GM04504 (cell line): Measurements from ENCODE around the gene OVOL3.

Source experiments
- DNase-seq: peaks from one replicate; pipeline ENCODE4 v3.0.0-alpha.2; 2012; ENCODE audit warnings: low read depth

Gene OVOL3

GRCh38 chr19:36100476-36100875 is 10.5 kb upstream of the OVOL3 start:
- no peak for DNase-seq

- no peak for DNase-seq
These were observed 9.2 kb upstream of the OVOL3 start for GRCh38 chr19:36101550-36102327.

- DNase-seq, result no peak
These were observed 7.8 kb upstream of the OVOL3 start for GRCh38 chr19:36103040-36103626.

- no peak for DNase-seq
These were observed 6.9 kb upstream of the OVOL3 start for GRCh38 chr19:36103842-36104552.

GRCh38 chr19:36106441-36106840 is 4.5 kb upstream of the OVOL3 start:
- DNase-seq, result no peak

- DNase-seq, result no peak
These were observed 4.0 kb upstream of the OVOL3 start for GRCh38 chr19:36106991-36107390.

GRCh38 chr19:36108684-36109083 is 2.3 kb upstream of the OVOL3 start:
- DNase-seq, result no peak

- DNase-seq, result no peak
These were observed 227 bp downstream of the OVOL3 start for GRCh38 chr19:36111200-36111539.

- DNase-seq, result no peak
These were observed 1.7 kb downstream of the OVOL3 start for GRCh38 chr19:36112678-36113077.

- no peak for DNase-seq
These were observed 2.5 kb downstream of the OVOL3 start for GRCh38 chr19:36113425-36113824.

GRCh38 chr19:36113894-36114720 is 3.2 kb downstream of the OVOL3 start:
- DNase-seq, result no peak

GRCh38 chr19:36114721-36115452 is 3.9 kb downstream of the OVOL3 start, which contains the start of gene POLR2I:
POLR2I (minus strand) TSS chr19:36114875; CDS start chr19:36114856, 19 bp downstream.
- DNase-seq, result peak; percentile 100

GRCh38 chr19:36115453-36116343 is 4.8 kb downstream of the OVOL3 start, which contains the start of gene TBCB:
TBCB (plus strand) TSS chr19:36115468; CDS start chr19:36115561, 93 bp downstream.
- DNase-seq, result no peak

- DNase-seq, result no peak
These were observed 5.3 kb downstream of the OVOL3 start for GRCh38 chr19:36116344-36116637.

GRCh38 chr19:36120092-36120983 is 9.4 kb downstream of the OVOL3 start:
- no peak for DNase-seq

GRCh38 chr19:36120984-36121358 is 10.0 kb downstream of the OVOL3 start:
- DNase-seq, result no peak

GRCh38 chr19:36121486-36122124 is 10.7 kb downstream of the OVOL3 start:
- no peak for DNase-seq

- DNase-seq, result no peak
These were observed 14.6 kb downstream of the OVOL3 start for GRCh38 chr19:36125557-36125956.

- DNase-seq, result no peak
These were observed 17.4 kb downstream of the OVOL3 start for GRCh38 chr19:36128392-36128736.
